ENCODE measurements around the gene PTPRN2.

The PTPRN2 gene

DNA sequence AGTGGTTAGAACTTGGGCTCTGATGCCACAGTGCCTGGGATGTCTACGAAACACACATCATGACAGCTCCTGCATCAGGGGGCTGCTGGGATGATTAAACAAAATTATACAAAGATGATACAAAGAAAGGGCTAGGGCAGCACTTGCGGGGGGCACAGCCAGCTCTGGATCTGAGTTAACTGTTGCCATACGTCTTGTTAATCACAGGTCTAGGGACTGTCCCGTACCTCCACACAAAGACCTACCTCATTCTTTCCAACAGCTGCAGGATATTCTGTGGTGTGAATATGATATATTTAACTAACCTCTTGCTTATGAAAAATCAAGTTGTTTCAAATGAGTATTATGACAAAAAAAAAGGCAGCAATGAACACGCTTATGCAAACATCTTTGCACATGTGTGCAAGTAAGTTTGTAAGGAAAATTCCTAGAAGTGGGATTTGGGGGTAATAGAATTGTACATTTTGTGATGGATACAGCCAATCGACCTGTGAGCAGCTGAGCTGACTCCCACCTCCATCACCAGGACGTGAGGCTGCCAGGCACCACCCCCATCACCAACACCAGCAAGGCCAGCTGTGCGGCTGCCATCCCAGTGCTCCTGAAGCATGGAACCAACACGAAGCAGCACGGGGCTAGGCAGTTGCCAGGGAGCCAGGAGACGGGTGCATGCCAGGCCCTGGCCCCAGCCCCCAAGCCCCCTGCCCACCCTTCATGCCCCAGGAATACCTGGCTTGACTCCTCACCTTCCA lies 23.5 kb downstream of the PTPRN2 start:
- TF ChIP-seq CTCF (IDR thresholded peaks at IDR 0.05; ENCODE audit: control insufficient read depth, extremely low read depth, insufficient read depth) = no peak
- DNase-seq (ENCODE audit: low read depth) = no peak
- H3K4me3 ChIP-seq (ENCODE audit: low read depth, low read length) = no peak overlapping the region

- no peak for DNase-seq (ENCODE audit: low read depth)
- TF ChIP-seq CTCF (IDR thresholded peaks at IDR 0.05; ENCODE audit: control insufficient read depth, extremely low read depth, insufficient read depth) = no peak
- no peak overlapping the region for H3K4me3 ChIP-seq (ENCODE audit: low read depth, low read length)
Measured at GRCh38 chr7:158563051-158563450, 24.6 kb downstream of the PTPRN2 start.

DNA sequence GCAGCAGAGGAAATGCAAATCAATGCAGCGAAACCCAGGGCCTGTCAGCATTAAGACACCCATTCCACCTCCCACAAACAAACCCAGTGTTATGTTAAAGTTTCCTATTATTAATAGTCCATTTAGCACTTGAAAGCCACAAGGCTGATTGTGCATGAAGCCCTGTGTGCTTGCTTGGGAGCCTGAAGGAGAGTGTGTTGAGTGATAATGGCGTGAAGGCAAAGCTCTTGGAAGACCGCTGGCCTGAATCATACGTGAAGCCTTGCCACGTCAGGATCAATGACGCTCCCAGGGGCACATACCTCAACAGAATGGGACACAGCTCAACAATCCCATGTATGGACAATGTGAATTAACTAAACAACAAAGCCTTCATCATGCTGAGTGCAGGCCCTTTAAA lies 25.1 kb downstream of the PTPRN2 start:
- no peak for TF ChIP-seq CTCF (IDR thresholded peaks at IDR 0.05; ENCODE audit: control insufficient read depth, extremely low read depth, insufficient read depth)
- H3K4me3 ChIP-seq (ENCODE audit: low read depth, low read length) = no peak overlapping the region
- no peak for DNase-seq (ENCODE audit: low read depth)

DNA sequence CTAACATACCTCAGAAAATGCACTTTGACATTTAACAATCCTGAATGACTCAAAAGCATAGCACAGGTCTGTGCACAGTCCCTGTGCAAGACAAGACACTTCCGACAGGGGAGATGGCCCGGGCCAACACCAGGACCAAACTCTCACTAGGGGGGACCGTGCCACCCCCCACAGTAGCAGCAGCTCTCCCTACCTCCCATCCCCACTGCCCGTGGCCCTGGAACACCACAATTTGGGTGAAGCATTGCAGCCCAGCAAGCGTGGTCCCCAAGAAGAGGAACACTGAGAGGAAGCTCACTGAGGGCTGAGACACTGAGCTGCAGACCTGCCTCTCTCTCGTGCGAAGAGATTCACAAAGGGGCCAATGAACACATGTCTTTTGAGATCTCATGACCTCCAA lies 26.0 kb downstream of the PTPRN2 start:
- no peak for DNase-seq (ENCODE audit: low read depth)
- no peak overlapping the region for H3K4me3 ChIP-seq (ENCODE audit: low read depth, low read length)
- TF ChIP-seq CTCF (IDR thresholded peaks at IDR 0.05; ENCODE audit: control insufficient read depth, extremely low read depth, insufficient read depth) = no peak

DNA sequence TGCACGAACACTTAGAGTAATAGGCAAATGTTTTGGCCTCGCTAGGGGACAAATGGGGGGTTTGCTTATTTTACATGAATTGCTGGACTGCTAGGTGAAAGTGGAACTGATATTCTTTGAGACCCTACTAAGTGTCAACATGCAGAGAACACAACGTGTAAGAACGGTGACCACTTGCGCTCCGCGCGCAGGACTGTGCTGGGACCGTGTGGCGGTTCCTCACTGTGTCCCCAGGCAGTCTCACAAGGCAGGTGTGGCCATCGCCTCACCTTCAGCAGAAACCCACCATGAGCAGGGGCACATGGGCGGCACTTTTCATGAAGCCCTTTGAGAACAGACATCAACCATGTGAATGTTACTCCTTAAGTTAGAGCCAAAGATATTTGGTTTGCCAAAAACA lies 27.2 kb downstream of the PTPRN2 start:
- no peak for TF ChIP-seq CTCF (IDR thresholded peaks at IDR 0.05; ENCODE audit: control insufficient read depth, extremely low read depth, insufficient read depth)
- no peak overlapping the region for H3K4me3 ChIP-seq (ENCODE audit: low read depth, low read length)
- no peak for DNase-seq (ENCODE audit: low read depth)

GRCh38 chr7:158559356-158559755 lies 28.3 kb downstream of the PTPRN2 start:
- TF ChIP-seq CTCF (IDR thresholded peaks at IDR 0.05; ENCODE audit: control insufficient read depth, extremely low read depth, insufficient read depth) = no peak
- H3K4me3 ChIP-seq (ENCODE audit: low read depth, low read length) = no peak overlapping the region
- DNase-seq (ENCODE audit: low read depth) = no peak

DNA sequence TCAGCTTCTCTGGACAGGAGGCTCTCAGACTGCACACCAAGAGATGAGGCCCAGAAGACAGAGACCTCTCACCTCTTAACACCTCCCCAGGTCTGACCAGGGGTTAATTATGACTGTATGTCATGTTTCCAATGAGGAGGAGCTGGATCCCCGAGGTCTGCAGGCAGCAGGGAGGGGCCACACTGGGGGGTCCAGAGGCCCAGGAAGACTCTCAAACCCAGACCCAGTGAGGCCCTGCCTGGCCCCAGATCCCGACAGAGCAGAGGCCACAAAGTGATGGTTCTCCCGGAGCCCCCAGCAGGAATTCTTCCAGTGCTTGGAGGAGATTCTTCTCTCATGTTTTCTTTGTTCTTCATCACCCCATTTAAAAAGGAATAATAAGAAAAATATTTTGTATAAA lies 28.8 kb downstream of the PTPRN2 start:
- no peak for TF ChIP-seq CTCF (IDR thresholded peaks at IDR 0.05; ENCODE audit: control insufficient read depth, extremely low read depth, insufficient read depth)
- no peak overlapping the region for H3K4me3 ChIP-seq (ENCODE audit: low read depth, low read length)
- no peak for DNase-seq (ENCODE audit: low read depth)

Measured in LNCaP clone FGC (cell line).